Measurements from ENCODE around the gene SCAMP3. TPM values are rescaled to one million over a fixed set of nuclear protein-coding genes. Genes with fewer than 3 reads are reported as not detected.
A peak's percentile ranks its signal among the peaks of the same experiment; 100 is the strongest.
"Not testable (repeated sequence)": the region's sequence is repeated elsewhere in the genome, so short reads cannot be mapped to it uniquely, and the experiment has no call there.

The SCAMP3 gene
- 72.7 and 133 TPM in 2 replicates for total RNA-seq (2014; rRNA removed; shearing (Covaris generic))

DNA sequence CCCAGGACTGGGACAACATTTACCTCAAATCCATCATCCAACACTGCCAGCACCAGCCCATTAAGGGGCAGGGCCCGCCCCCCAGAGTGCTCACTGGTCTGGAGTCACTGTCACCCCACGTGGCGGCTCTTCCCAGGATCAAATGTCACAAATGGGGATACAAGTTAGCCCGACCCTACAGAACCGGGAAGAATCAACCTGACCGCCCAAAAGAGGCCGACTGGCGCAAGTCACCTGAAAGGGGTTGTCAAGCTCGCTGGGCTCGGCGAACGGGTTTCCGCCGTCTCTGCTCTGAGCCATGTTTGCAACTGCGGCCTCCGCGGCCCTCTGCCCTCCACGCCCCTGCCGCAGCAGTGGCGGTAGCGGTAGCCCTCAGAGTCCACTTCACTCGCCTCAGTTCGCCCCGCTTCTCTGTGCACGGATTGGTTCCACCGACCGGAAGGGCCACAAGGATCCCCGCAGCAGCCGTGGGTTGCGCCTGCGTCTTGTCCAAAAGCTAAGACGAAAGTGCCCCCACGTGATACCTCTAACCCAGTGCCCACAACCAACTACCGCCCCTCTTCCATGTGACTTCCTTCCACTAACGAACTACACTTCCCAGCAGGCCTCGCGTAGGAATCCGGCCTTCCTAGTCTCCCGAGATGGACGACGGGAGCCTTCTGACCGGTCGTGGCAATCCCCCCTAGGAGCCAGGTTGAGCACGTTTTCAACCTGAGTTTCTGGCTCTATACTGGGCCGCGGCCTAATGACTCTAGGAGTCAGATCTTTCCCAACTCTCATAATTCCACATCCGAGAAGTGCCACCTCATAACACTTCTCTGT lies at the start of gene SCAMP3:
SCAMP3 (minus strand) TSS at position 509 of the 822 bp plus-strand sequence; CDS start at position 300, 209 bp downstream.
- peak; percentile 98 for DNase-seq (ENCODE audit: low spot score)

- DNase-seq (ENCODE audit: low spot score): no peak
Observed at GRCh38 chr1:155309423-155310021, 47.4 kb upstream of the SCAMP3 start.

DNA sequence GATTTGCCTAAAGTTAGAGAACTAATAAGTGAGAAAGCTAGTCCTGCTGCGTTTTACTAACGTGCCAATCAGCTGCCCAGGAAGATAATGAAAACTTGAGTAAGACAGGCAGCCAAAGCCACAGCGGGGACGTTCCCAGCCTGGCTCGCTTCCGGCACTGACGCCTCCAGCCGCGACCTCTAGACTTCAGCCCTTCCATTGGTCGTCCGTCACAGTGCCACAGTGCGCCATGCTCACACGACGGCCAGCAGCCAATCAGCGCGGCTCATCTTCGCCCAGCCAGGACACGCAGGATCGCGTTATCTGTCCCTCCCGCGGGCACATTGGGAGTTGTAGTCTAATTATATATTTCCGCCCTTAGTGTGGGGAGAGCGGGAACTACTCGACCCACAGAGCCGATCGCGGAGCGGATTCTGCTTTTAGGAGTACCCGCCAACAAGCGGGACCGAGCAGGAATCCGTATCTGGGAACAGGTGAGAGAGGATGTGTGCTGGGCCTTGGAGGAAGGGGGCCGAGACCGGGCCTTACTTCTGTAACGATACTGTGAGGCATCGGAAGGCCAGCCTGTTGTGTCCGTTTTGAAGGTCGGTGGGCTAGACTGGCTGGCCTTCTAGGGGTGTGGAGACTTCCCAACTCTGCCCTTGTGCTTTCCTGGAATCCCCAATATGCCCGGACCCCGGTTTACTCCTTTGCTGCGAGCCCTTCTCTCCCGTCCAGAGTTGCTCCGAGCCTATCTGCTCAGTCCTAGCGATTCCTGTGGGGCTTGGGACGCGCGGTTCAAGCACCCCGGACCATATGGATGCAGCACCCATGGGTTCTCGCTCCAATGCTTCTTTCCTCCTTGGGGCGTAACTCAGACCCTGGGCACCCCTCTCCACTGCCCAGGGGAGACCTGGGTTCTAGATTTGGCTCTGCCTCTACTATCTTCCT lies 46.6 kb upstream of the SCAMP3 start, which contains the start of gene FDPS:
FDPS (plus strand) TSS at position 374 of the 930 bp plus-strand sequence. CDS start 924 bp downstream, outside the sequence.
- peak; percentile 100 for DNase-seq (ENCODE audit: low spot score)

- peak; percentile 42 for DNase-seq (ENCODE audit: low spot score)
Observed at GRCh38 chr1:155307247-155307740, 45.1 kb upstream of the SCAMP3 start.

DNA sequence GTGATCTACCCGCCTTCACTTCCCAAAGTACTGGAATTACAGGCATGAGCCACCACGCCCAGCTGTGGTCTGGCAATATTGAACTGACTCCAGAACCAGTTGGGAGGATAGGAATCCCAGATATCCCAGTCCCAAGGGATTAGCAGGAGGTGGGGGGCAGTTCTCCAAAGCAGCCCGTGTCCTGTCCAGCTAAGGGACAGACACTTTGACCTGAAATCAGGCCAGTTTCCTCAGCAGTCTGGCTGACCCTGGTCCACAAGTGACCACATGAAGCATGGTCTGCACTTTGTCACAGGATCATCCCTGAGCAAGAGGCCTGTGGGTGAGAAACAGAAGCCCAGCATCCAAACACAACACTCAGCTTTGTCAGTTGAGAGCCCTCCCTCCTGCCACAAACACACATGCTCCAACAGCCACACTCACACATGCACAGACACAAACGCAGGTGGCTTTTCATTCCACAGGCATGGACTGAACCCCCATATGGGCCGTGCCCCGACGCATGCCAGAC lies 43.8 kb upstream of the SCAMP3 start:
- DNase-seq (ENCODE audit: low spot score): no peak

DNA sequence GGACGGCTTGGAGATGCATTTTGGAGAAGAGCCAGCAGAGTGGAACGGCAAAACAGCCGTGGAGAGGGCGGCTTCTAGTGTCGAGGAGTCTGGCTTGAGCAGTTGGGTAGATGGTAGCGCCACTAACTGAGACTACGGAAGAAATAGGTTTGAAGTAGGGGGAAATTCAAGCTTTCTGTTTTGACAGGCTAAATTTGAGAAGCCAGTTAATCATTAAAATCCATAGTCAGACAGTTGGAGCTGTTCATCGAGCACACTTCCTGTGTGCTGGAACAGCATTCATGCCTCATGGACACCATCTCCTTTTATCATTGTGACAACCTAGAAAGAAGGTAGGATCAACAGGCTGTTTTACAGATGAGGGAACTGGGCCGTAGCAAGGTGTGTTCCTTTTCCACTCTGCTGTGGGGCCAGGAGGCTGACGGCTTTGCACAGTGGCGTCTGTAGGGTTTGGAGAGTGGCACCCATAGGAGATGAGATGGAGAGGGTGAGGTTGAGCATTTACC lies 42.5 kb upstream of the SCAMP3 start:
- no peak for DNase-seq (ENCODE audit: low spot score)

DNA sequence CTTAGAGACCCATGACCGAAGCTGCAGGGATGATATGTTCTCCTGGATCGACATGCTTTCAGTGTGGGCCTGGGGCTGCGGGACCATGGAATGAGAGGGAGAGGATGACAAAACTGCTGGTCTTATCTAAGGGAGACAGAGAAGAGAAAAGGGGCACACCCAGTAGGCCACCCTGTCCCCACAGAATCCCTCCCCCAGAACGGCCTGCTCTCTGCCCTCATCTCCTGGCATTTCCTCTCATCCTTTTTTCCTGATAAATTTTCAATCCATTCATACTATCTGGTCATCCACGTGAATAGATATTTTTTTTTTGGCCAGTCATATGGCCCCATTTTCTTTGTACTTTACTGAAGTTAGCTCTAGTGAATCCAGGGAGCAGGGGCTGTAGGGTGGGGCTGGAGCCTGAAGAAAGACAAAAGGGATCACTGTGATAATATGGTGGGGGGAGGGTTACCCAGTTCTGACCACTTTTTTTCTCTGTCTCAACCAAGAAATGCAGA lies 39.2 kb upstream of the SCAMP3 start, which contains the start of gene PKLR:
PKLR (minus strand) TSS at position 97 of the 500 bp plus-strand sequence; CDS start at position 54, 43 bp downstream.
- no peak for DNase-seq (ENCODE audit: low spot score)

- DNase-seq (ENCODE audit: low spot score): no peak
Observed at GRCh38 chr1:155300553-155301329, 38.6 kb upstream of the SCAMP3 start.

DNA sequence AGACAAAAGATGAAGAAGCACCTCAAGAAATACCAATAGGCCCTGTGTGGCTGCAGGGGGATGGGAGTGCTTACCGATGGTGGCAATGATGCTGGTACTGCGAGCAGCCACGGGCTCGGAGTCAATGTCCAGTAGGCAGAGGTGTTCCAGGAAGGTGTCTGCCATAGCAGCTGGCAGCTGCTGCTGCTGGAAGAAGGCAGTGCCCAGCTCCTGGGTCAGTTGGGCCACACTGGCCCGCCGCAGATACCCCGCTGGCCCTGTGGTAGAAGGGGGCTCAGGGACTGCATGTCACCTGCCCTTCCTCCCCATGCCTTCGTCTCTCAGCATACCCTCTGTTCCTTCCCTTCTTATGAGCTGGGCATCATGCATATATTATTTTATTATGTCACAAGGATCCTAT lies 37.9 kb upstream of the SCAMP3 start:
- DNase-seq (ENCODE audit: low spot score): no peak

GRCh38 chr1:155297384-155297783 lies 35.2 kb upstream of the SCAMP3 start:
- DNase-seq (ENCODE audit: low spot score): no peak

DNA sequence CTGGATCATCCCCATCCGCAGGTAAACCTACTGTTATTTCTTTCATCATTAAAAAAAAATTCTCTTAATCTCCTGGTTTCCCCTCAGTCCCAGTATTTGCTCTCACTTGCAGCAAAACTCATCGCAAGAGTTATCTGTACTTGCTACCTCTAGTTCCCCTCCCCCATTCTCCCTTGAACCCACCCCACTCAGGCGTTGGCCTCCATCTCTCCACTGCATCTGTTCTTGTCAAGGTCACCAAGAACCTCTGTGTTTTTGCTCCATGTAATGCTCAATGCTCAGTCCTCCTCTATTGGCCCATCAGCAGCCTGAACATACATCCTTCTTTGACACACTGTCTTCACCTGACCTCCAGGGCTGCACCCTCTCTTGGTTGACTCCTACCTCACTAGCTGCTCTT lies 34.5 kb upstream of the SCAMP3 start:
- no peak for DNase-seq (ENCODE audit: low spot score)

DNA sequence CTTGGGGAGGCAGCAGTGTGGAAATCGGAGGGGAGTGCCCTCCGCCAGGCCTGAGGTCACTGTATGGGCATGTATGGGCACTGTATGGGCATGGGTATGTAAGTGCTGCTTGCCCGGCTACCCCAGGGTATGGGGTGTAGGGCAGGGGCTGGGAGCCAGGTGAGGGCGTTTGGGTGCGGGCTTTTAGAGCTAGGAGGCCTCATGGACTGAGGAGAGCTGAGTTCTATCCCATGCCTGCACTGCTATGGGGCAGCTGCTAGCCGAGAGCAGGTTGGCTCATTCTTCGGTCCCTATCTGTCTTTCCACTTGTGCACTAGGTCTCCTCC lies 33.7 kb upstream of the SCAMP3 start:
- no peak for DNase-seq (ENCODE audit: low spot score)

GRCh38 chr1:155295183-155295941 lies 33.2 kb upstream of the SCAMP3 start:
- DNase-seq (ENCODE audit: low spot score): no peak

DNA sequence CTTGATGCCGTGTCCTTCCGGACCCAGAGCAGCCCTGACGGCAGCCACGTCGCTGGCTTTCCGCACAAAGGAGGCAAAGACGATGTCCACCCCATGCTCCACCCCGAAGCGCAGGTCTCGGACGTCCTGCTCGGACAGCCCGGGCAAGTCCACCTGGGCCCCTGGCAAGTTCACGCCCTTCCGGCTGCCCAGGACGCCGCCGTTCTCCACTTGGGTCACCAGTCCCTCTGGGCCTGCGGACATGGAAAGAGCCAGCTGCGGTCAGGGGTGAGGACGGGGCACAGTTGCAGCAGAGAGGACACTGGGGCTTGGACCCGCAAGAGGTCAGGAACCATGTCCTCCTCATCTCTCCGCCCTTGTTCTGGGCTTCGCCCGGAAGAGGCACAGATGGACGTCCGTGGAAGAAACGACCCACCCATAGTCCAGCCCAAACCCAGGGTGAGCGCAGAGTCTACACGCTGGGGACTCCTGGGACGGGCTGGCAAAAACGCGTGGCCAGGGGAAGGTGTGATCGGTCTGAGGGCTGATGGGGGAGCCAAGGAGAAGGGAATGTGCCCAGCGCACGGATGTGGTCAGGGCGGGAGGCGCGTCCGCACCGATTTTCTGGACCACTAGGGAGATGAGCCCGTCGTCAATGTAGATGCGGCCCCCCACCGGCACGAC lies 32.5 kb upstream of the SCAMP3 start:
- DNase-seq (ENCODE audit: low spot score): no peak

DNA sequence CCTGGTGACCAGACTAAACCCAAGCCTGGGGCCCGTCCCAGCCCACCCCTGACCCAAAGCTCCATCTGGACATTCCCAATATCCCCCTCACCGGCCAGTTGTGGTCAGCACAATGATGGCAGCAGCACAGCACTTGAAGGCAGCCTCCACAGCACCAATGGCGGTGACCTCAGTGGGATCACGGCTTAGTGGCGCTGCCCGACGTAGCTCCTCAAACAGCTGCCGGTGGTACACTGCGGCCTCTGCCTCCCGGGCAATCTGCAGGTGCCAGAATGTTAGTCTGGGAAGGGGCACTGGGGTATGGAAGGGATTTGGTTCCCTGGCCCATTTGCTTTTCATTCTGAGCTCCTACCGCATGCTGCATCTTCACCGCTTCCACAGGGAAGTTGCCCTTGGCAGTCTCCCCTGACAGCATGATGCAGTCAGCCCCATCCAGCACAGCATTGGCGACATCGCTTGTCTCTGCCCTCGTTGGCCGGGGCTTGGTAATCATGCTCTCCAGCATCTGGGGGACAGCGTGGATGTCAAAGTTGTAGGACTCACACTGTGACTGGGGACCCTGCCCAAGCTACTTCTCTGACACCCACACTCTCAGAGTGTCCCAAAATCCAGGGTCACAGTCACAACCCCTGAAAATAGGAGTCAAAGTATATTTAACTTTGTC lies 31.1 kb upstream of the SCAMP3 start:
- DNase-seq (ENCODE audit: low spot score): no peak

- DNase-seq (ENCODE audit: low spot score): not testable (repeated sequence)
Observed at GRCh38 chr1:155291006-155291405, 28.8 kb upstream of the SCAMP3 start.

DNA sequence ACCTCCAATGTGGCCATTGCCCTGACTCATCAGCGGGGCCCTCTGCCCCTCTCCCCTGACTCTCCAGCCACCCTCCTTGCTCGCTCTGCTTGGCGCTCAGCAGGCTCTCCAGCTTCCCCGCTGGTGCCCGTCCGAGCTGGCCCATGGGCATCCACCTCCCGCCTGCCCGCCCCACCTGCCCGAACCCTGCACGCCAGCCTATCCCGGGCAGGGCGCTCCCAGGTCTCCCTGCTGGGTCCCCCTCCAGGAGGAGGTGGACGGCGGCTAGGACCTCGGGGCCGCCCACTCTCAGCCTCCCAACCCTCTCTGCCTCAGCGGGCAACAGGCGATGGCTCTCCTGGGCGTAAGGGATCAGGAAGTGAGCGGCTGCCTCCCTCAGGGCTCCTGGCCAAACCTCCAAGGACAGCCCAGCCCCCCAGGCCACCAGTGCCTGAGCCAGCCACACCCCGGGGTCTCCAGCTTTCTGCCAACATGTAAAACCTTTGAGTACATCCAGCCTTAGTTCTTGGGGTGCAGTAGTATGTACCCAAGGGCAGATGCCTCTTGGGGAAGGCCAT lies 25.9 kb upstream of the SCAMP3 start:
- DNase-seq (ENCODE audit: low spot score): no peak

GRCh38 chr1:155286544-155286943 lies 24.4 kb upstream of the SCAMP3 start:
- no peak for DNase-seq (ENCODE audit: low spot score)

All from H4 (cell line).